Endothelial cell of umbilical vein (primary cell): ENCODE measurements around the gene CHD5. TPM values are rescaled to one million over a fixed set of nuclear protein-coding genes. Genes with fewer than 3 reads are reported as not detected.

ENCODE experiments used
- BruUV-seq: library from RNA; stranded (reverse); fragments of 400-500 nt; replicated peaks from 2 replicates; lab custom pipeline; 2021; lab: Mats Ljungman, UMichigan
- CTCF ChIA-PET: fragments of 300-600, 350-600 bp; sonication (Branson Sonifier 250); formaldehyde crosslinking; loops from one replicate; lab custom pipeline; 2021; ENCODE audit warnings: antibody characterized with exemption, inconsistent platforms; lab: Charles Lee
- POLR2A ChIA-PET: fragments of 300-600, 350-600 bp; sonication (Branson Sonifier 250); formaldehyde crosslinking; loops from one replicate; lab custom pipeline; 2021; ENCODE audit warnings: antibody characterized with exemption, inconsistent platforms; lab: Charles Lee
- DNase-seq: peaks from one replicate; pipeline ENCODE4 v3.0.0-alpha.2; 2011; ENCODE audit warnings: low read depth, low spot score
- FAIRE-seq: peaks from 2 replicates; lab custom pipeline; 2011; peaks lifted over from hg19 to GRCh38; lab: Jason Lieb, UNC
- H2AFZ ChIP-seq: 2 replicates; pipeline ENCODE4 v1.6.0; 2012; ENCODE audit warnings: low read depth, low read length, control low read depth, inconsistent platforms
- H3K27ac ChIP-seq: 2 replicates; pipeline ENCODE4 v1.5.1; 2011; ENCODE audit warnings: low read depth, mild to moderate bottlenecking, control low read depth, low read length, moderate library complexity; ENCODE audit not compliant: insufficient read depth
- H3K27me3 ChIP-seq, 2 experiments: 2 replicates each; pipeline versions ENCODE4 v1.6.0 to v1.6.1; 2011; ENCODE audit warnings: low read length in 2 of 2, mixed read lengths in 1 of 2; ENCODE audit not compliant: control insufficient read depth in 2 of 2, insufficient read depth in 2 of 2
- H3K36me3 ChIP-seq, 2 experiments: 2 replicates in 1 of 2; 3 replicates in 1 of 2; pipeline ENCODE4 v1.5.1; 2011; ENCODE audit warnings: low read length in 2 of 2, mild to moderate bottlenecking in 1 of 2, moderate library complexity in 1 of 2; ENCODE audit not compliant: control insufficient read depth in 2 of 2, insufficient read depth in 2 of 2; ENCODE audit errors: extremely low read depth in 1 of 2
- H3K4me1 ChIP-seq: 3 replicates; pipeline ENCODE4 v1.5.1; 2011; ENCODE audit warnings: mild to moderate bottlenecking, low read length; ENCODE audit not compliant: control insufficient read depth, insufficient read depth; ENCODE audit errors: extremely low read depth
- H3K4me2 ChIP-seq: 2 replicates; pipeline ENCODE4 v1.6.1; 2011; ENCODE audit warnings: low read length, control low read depth, mixed read lengths; ENCODE audit not compliant: insufficient read depth
- H3K4me3 ChIP-seq, 3 experiments: fragments of 200-600 bp in 1 of 3; sonication (generic), shearing (Covaris generic) in 1 of 3; replicated peaks in 1 of 3; 2 replicates each; pipeline ENCODE4 v1.5.1; 2011 to 2016; ENCODE audit warnings: control low read depth in 3 of 3, low read length in 3 of 3, mild to moderate bottlenecking in 2 of 3, inconsistent platforms in 1 of 3, low read depth in 1 of 3, moderate library complexity in 1 of 3; ENCODE audit not compliant: insufficient read depth in 1 of 3
- H3K79me2 ChIP-seq: 2 replicates; pipeline ENCODE4 v1.6.0; 2012; ENCODE audit warnings: low read length, inconsistent platforms; ENCODE audit not compliant: control insufficient read depth, insufficient read depth
- H3K9ac ChIP-seq: replicated peaks from 2 replicates; pipeline ENCODE3; 2011; ENCODE audit warnings: low read length, control low read depth; ENCODE audit not compliant: insufficient read depth; ENCODE audit errors: extremely low read depth
- H3K9me1 ChIP-seq: replicated peaks from 3 replicates; pipeline ENCODE4 v1.6.0; 2011; ENCODE audit warnings: mild to moderate bottlenecking, low read length; ENCODE audit not compliant: control insufficient read depth, insufficient read depth; ENCODE audit errors: extremely low read depth
- H3K9me3 ChIP-seq: replicated peaks from 2 replicates; pipeline ENCODE4 v1.5.1; 2012; ENCODE audit warnings: low read length, inconsistent platforms; ENCODE audit not compliant: control insufficient read depth, insufficient read depth
- H4K20me1 ChIP-seq: replicated peaks from 2 replicates; pipeline ENCODE3; 2011; ENCODE audit warnings: mild to moderate bottlenecking, low read length; ENCODE audit not compliant: control insufficient read depth, insufficient read depth; ENCODE audit errors: extremely low read depth
- CTCF ChIP-seq, 2 donors: IDR thresholded peaks; 1 replicate in 1 of 2; 2 replicates in 1 of 2; pipeline ENCODE4 v1.5.1; 2011; ENCODE audit warnings: low read length in 2 of 2, mild to moderate bottlenecking in 2 of 2, moderate library complexity in 2 of 2, control low read depth in 1 of 2, inconsistent platforms in 1 of 2, low read depth in 1 of 2; ENCODE audit not compliant: insufficient read depth in 1 of 2; ENCODE audit errors: extremely low read depth in 1 of 2
- EZH2 ChIP-seq: IDR thresholded peaks from 2 replicates; pipeline ENCODE4 v1.6.1; 2012; ENCODE audit warnings: borderline replicate concordance, low read depth, mild to moderate bottlenecking, moderate library complexity, low read length, inconsistent platforms; ENCODE audit not compliant: severe bottlenecking
- FOS ChIP-seq: IDR thresholded peaks from 2 replicates; pipeline ENCODE4 v1.6.1; 2011; ENCODE audit warnings: mild to moderate bottlenecking, low read length, moderate library complexity, borderline replicate concordance; ENCODE audit not compliant: insufficient read depth
- GATA2 ChIP-seq: IDR thresholded peaks from 2 replicates; pipeline ENCODE4 v1.7.0; 2011; ENCODE audit warnings: low read depth, mild to moderate bottlenecking, moderate library complexity, mixed read lengths, low read length; ENCODE audit not compliant: insufficient read length, insufficient read depth
- JUN ChIP-seq: IDR thresholded peaks from 2 replicates; pipeline ENCODE4 v1.6.1; 2011; ENCODE audit warnings: borderline replicate concordance, low read depth; ENCODE audit not compliant: insufficient read length, insufficient read depth
- MAX ChIP-seq: IDR thresholded peaks from 2 replicates; pipeline ENCODE4 v1.6.1; 2011; ENCODE audit not compliant: insufficient read depth, insufficient read length
- MYC ChIP-seq: IDR thresholded peaks from one replicate; pipeline ENCODE4 v1.6.1; 2011; ENCODE audit warnings: mild to moderate bottlenecking, low read depth, low read length
- POLR2A ChIP-seq: IDR thresholded peaks from 2 replicates; pipeline ENCODE4 v1.6.1; 2012; ENCODE audit warnings: low read depth, mild to moderate bottlenecking, control low read depth, low read length
- POLR2AphosphoS5 ChIP-seq: IDR thresholded peaks from 2 replicates; pipeline ENCODE4 v1.6.1; 2012; ENCODE audit warnings: low read depth, mild to moderate bottlenecking, control low read depth, low read length, moderate library complexity; ENCODE audit not compliant: insufficient read depth
- dilution Hi-C: fragments of 300-500 bp; cut with MboI; formaldehyde crosslinking; loops from one replicate; pipeline ENCODE4 v1.15.0; 2019; ENCODE audit warnings: low sequenced_read_pairs; ENCODE audit not compliant: extremely low pct_ligation_motif_present
- intact Hi-C: fragments of 100-400 bp; cut with micrococcal nuclease; formaldehyde crosslinking; loops from one replicate; pipeline ENCODE4 v1.10.0; 2022
- polyA plus RNA-seq, 4 experiments: library from polyadenylated mRNA; depleted of rRNA in 3 of 4; stranded (reverse) in 3 of 4; unstranded in 1 of 4; fragments of >200 nt; gene quantifications; 2 replicates each; pipeline versions ENCODE4 v1.2.1 to v1.2.3, GENCODE V29; 2011 to 2012; ENCODE audit warnings: missing spikeins in 1 of 4
- total RNA-seq: library from RNA; stranded (reverse); gene quantifications from 2 replicates; pipeline ENCODE4 v1.2.3, GENCODE V29; 2021

The CHD5 gene
- total and polyA plus RNA-seq, 2 donors (not counting 3 experiments of a cell fraction or from before 2014, with no cell fraction given), result 0.04 to 0.11 TPM

GRCh38 chr1:6151291-6151822 is 28.8 kb downstream of the CHD5 start:
- H3K27ac ChIP-seq, result no peak overlapping the region
- CTCF ChIA-PET, result interaction anchor here (1.3 kb wide), 1 partner anchor 117 kb away, joined by 3 read pairs; no protein-coding TSS in a partner anchor
- H3K9me1 ChIP-seq, result no peaks in the 10 kb centered on the region
- POLR2A ChIA-PET, result no interaction called here
- H3K9ac ChIP-seq, result no peak overlapping the region
- TF ChIP-seq POLR2AphosphoS5, result no peak
- no peak for TF ChIP-seq EZH2
- TF ChIP-seq FOS, result no peak
- no peak for TF ChIP-seq JUN
- TF ChIP-seq MYC, result no peak
- TF ChIP-seq MAX, result no peak
- no peak for TF ChIP-seq POLR2A
- no peak for TF ChIP-seq GATA2
- TF ChIP-seq CTCF (IDR thresholded peaks at IDR 0.05; ENCODE audit: extremely low read depth in 1 of 2, insufficient read depth in 1 of 2, low read depth in 1 of 2, low read length in 2 of 2), result no peak
- DNase-seq, result no peak
- H2AFZ ChIP-seq, result no peak overlapping the region
- no peak for FAIRE-seq
- no peaks in the 10 kb centered on the region for H4K20me1 ChIP-seq
- no peaks in the 10 kb centered on the region for H3K4me1 ChIP-seq
- H3K4me3 ChIP-seq, result no peak overlapping the region
- intact Hi-C loops (no loop called here), dilution Hi-C loops (no loop called here)
- no peaks in the 10 kb centered on the region for H3K9me3 ChIP-seq
- H3K4me2 ChIP-seq, result no peak overlapping the region
- no peaks in the 10 kb centered on the region for H3K79me2 ChIP-seq
- peaks cover 0 to 2% of the 10 kb centered on the region in 2 experiments for H3K27me3 ChIP-seq
- H3K36me3 ChIP-seq, result no peaks in the 10 kb centered on the region
- BruUV-seq, result no TSS peak
